GM18517 (cell line): ENCODE measurements around the gene MIOX.

Experiments used
- ATAC-seq: cut with Tn5 transposase; IDR thresholded peaks from one replicate; pipeline ENCODE4 v1.9.1; 2021; ENCODE audit warnings: mild to moderate bottlenecking, moderate library complexity; ENCODE audit not compliant: unreplicated experiment

MIOX gene

DNA sequence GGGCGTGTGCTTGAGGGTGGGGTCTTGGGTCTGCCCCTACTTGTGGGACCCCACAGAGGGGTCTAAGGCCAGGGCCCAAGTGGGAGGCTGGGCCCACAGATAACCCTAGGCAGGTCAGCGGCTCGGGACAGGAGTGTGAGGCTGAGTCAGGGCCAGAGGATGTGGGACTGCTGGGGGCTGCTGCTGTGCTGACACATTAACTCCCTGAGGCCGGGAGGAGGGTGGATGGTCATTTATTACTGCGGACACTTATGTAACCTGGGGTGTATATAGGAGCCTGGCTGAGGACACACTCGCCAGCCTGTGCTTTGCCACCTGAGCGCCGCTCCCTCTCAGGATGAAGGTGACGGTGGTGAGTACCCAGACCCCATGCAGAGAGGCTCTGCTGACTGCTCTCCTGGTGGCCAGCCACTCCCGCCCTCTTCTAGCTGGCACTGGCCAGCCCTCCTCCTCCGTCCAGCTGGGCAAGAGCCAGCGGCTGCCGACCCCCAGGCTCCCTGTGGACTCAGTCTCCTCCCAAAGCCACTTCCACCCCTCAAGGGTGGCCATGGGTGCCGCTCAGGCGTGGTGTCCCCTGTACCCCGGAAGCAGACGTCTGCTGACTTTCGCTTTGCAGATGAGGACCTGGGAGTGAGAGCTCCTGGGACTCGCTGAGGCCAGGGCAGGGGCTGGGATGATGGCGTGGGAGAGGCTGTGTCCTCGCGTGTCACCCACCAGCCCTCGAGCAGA lies at the start of gene MIOX:
TSS of gene MIOX (plus strand) at position 299 of the 729 bp plus-strand sequence. CDS start at position 338, 39 bp downstream.
- ATAC-seq, result no peak

DNA sequence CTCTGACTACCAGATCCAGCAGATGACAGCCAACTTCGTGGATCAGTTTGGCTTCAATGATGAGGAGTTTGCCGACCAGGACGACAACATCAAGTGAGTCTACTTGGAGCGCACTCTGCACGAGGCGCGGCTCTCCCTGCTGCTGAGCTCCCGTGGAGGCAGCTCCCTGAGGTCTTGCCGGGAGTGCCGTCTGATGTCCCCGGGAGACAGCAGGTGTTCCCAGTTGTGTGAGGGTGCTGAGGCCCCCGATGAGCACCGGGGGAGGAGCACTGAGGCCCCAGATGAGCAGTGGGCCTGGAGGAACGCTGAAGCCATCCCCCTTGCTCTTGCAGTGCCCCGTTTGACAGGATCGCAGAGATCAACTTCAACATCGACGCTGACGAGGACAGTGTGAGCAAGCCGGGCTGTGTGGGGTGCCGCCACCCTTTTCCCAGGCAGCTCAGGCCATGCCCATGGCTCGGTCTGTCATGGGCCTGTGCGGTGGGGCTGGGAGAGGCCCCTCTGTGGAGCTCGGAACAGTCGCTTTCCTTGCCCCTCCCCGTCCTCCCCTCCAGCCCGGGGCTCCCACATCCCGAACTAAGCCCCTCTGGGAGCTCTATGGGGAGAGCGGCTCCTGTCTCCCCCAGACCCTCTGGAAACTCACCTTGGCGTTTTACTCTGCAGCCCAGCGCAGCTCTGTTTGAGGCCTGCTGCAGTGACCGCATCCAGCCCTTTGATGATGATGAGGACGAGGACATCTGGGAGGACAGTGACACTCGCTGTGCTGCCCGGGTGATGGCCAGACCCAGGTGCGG lies 49.0 kb upstream of the MIOX start:
- ATAC-seq, result no peak

DNA sequence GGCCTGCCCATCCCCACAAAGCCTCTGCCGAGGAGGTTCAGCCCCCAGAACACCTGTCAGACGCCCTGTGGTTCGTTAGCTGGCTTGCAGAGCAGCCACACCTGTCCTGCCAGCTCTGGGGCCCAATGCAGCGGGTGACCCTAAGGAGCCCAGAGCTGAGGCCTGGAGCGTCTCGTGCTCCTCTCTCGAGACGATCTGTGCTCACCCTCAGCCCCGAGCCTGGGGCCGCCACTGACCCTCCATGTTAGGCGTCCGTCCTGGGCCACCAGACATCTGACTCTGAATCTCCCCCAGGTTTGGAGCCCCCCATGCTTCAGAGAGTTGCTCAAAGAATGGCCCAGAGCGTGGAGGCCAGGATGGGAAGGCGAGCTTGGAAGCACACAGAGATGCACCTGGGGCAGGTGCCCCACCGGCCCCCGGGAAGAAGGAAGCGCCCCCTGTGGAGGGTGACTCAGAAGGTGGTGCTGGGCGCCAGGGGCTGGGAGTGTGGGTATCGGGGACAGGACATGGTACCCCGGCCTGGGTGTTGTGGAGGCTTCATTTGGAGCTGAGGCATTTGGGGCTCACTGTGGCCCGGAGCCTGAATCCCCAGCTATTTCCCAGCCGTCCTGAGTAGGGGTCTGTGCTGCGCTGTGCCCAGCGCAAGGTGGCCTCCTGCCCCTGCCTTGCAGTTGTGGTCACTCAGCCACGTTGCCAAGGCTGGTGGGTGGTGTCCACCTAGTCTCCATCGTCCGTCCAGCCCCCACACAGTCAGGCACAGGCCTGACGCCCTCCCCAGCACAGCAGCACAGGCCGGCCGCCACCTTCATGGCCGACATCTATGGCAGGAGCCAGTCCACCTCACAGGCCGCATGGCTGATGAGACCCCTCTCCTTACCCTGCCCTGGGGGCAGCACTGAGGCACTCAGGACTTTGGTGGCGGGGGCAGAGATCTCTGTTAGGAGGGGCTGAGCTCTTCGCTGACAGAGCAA lies 48.1 kb upstream of the MIOX start:
- ATAC-seq, result no peak

DNA sequence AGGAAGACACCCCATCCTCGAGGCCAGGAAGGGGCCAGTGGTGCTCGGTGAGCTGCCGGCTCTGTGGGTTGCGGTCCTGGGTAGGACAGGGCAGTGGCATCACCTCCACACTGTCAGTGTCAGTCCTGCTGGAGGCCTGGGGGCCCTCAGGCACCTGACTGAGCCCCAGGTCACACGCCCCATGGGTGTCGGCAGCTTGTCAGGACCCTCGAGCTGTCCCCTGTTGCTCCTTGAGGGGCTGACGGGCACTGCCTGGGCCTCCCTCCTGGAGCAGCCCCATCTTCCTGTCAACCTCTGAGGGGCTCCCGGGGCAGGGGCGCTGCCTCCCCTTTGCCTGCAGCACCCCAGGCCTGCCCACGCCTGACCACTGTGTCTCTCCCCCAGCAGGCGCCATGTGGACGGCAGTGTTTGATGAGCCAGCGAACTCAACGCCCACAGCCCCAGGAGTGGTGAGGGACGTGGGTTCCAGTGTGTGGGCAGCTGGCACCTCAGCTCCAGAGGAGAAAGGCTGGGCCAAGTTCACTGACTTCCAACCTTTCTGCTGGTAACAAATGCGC lies 47.3 kb upstream of the MIOX start:
- no peak for ATAC-seq

DNA sequence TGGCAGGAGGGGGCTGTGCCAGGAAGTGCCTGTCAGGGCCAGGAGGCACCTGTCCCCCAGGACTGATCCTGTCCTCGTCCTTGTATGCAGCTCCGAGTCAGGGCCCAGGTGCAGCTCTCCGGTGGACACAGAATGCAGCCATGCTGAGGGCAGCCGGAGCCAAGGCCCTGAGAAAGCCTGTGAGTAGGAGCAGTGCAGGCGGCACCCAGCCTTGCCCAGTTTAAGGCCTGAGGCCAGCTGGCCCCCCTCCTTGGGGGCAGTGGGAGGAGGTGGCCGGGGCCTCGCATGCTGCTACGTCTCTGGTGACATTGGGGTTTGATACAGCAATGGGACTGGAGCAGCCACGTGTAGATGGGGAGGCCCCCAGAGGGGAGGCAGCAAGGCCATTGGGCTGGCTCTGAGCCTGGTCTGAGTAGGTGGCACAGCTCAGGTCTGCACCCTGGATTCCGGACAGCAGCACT lies 46.8 kb upstream of the MIOX start:
- no peak for ATAC-seq

DNA sequence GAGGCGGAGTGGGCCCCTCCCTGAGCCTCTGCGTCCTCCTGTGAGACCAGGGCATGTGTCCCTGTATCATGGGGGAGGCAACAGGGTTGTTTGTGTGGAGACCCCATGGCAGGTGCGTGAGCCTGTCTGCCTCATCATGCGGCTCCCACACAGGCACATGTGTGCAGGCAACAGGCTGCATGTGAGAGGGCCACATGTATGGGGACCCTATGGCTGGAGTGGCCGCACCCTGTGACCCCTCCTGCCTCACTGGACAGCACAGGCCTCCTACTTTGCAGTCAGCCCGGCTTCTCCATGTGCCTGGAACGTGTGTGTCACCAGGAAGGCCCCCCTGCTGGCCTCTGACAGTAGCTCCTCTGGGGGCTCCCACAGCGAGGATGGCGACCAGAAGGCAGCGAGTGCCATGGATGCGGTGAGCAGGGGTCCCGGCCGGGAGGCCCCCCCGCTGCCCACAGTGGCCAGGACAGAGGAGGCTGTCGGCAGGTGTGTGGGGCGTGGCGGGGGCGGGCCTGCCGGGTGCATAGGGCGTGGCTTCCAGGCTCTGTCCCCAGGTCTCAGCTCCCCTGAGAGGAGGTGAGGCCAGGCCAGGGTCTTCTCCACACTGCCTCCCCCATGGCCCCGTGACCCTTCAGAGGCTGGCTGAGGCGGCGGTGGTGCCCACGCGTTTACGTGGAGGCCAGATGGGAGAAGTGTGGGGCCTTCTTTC lies 46.0 kb upstream of the MIOX start:
- ATAC-seq, result no peak

DNA sequence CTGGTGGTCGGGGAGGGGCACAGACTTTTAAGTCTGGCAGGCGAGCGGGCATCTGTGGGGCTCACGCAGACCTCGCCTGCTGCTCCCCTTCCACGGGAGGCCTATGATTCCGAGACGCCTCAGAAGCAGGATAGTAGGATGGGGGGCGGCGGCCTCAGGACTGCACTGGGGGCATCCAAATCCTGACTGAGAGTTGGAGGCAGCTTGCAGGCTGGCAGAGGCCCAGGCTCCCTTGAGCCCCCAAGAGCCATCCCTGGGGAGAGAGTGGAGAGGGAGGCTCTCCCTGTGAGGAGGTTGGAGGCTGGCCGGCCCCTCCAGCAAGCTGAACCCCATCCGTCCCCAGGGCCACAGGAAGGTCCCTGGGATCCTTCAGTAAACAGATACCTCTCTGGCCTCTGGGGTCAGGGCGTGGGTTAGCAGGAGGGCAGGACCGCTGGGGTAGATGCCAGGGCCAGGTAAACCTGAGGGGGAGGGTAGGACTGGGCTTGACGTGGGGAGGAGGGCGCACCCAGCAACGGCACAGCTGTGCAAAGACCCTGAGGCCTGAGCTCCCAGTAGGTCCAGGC lies 45.1 kb upstream of the MIOX start:
- ATAC-seq, result no peak

DNA sequence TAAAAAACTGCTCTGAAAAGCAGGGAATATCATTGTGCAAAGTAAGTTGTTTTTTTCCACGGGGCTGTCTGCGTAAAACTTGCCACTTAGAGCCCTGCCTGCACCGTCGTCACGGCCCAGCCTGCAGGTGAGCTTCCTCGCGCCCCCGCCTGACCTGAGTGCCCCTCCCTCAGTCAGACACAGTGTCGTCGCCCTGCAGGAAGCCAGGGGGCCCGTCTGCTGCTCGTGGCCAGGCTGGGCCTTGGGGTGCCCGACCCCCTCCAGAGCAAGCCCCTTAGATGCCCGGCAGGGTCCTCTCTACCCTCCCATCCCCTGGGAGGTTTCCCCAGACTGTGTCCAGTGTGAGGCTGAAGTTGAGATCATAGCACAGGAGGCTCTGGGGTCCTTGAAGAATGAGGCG lies 43.5 kb upstream of the MIOX start:
- ATAC-seq, result no peak

DNA sequence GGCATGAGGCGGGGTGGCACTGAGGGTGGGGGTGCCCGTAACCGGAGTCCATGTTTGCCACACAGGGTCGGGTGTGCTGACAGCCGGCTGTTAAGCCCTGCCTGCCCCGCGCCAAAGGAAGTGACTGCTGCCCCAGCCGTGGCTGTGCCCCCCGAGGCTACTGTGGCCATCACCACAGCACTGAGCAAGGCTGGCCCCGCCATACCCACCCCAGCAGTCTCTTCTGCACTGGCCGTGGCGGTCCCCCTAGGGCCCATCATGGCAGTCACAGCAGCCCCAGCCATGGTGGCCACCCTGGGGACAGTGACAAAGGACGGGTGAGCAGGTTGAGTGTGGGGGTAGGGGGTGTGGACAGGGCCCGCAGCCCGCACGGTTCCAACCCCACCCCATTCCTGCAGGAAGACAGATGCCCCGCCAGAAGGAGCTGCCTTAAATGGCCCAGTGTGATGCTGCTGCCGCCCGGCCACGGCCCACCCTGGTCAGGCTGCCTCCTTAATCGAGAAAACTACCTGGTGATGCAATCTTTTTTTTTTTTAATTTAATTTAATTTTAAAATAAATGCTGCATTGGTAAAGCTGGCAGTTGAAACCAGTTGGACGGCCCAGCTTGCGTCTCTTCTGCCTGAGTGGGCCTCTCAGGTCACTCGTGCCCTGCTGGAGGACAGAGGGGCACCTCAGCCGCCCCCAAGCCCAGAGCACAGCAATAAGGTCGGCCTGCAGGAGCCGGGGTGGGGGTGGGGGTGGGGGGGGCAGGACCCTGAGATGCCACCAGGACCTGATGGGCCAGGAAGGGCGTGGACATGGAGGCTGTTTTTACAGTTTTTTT lies 42.6 kb upstream of the MIOX start:
- ATAC-seq, result no peak

DNA sequence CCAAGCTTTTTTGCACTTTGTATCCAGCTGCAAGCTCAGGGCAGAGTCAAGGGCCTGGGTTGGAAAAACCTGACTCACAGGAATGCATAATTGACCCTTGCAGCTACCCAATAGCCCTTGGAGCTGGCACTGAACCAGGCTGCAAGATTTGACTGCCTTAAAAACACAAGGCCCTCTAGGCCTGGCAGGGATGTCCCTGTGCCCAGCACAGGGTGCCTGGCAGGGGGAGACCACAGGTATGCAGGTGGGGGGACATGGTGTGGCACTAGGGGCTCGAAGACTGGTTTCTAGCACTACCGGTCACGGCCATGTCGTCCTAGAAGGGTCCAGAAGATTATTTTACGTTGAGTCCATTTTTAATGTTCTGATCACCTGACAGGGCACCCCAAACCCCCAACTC lies 42.0 kb upstream of the MIOX start:
- ATAC-seq, result no peak

DNA sequence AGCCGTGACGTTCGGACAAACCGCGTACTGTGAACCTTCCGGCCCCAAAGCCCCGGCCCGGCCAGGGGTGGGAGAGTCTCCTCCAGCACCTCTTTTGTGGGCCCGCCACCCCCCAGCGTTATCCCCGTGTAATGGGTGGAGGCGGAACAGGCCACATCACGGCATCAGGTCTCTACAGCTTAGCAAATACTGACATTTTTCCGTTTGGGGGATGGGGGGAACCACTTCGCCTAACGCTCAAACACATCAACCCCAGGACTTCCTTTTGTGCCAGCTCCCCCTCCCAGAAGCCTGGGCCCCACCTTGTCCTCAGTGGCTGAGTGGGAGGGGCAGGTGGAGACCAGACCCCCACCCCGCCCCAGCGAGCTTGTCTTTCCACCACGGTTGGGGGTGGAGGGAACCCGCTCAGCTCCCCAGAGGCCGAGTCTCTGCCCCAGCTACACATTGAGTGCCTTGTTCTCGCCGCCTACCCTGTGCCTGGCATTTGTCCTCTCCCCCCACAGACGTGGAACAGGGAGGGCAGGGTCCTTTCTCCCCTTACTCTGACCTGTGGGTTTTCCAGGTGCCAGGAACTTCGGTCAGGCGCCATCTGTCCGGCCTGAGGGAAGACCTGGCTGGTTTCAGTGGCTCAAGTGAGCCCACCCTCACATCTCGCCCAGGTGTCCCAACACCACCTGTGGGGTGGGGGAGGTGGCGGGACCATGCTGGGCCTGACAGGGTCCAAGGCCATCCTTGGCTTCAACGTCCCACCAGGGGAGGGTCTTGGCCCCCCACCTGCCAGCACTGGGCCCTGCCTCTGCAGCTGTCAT lies 41.4 kb upstream of the MIOX start:
- no peak for ATAC-seq

DNA sequence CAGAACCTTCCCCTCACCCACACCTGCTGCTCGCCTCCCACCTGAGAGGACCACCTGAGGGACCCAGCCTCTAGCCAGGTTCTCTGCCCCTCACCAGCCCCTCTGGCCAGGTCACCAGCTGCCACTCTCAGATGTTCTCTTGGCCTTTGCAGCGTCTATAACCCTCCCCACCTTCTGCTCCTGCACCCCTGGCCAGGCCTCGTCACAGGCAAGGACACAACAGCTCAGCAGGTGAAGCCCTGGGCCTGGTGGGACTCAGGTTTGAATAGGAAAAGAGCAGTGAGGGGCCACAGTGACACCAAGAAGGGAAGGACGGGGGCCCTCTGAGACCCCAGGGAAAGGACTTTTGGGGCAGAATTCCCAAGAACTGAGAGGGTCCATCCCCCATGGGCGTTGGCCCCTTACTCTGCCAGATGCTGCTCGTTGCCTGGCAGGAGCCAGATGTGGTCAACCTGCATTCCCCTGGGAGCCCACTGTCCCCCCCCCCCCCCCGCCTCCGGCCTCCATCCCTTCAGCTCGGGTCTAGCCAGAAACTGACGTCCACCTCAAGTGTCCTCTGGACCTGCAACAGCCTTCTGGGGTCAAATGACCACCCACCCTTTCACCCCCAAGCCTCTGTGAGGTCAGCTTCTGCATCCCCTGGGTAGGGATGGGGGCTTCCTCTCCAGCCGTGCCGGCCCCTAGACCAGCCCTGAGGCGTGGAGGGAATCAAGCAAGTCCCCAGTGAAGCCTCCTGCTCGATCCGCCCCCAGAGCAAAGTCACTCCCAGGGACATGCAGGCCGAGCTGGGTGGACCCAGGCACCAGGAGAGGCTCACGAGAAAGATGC lies 40.6 kb upstream of the MIOX start:
- no peak for ATAC-seq

DNA sequence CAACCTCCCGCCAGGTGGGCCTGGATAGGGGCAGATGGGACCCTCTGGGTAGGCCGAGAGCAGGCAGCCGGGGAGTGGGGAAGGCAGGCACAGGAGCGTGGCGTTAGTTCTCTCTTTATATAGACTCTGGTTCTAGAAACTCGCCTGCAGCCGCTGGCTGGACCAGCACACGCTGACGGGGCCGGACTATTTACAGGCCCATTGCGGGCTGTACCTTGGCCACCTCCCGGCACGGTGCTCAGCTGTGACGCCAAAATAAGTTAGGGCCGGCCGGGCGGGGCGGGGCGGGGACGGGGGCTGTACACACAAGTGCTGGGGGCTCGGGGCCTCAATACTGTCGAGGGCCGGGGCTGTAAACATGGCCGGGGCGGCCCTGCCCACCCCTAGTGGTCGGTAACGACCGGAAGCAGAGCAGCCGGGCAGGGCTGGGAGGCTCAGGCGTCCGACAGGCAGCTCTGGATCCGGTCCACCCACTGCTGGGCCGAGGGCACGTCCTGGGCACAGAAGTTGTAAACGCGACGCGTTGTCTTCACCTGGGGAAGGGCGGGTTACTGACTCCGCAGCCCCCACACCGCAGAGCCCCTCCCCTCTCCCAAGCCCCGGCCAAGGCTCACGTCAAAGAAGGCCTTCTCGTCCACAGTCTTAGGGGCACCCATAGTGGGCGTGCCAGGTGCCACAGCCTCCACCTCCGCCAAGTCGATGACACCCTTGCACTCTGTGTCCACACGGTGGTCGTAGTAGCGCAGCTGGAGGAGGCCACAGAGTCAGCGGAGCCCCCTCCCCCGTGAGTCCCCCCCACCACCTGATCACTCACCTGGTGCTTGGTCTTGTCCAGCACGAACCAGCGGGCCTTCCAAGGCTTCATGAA lies 39.7 kb upstream of the MIOX start:
- no peak for ATAC-seq

DNA sequence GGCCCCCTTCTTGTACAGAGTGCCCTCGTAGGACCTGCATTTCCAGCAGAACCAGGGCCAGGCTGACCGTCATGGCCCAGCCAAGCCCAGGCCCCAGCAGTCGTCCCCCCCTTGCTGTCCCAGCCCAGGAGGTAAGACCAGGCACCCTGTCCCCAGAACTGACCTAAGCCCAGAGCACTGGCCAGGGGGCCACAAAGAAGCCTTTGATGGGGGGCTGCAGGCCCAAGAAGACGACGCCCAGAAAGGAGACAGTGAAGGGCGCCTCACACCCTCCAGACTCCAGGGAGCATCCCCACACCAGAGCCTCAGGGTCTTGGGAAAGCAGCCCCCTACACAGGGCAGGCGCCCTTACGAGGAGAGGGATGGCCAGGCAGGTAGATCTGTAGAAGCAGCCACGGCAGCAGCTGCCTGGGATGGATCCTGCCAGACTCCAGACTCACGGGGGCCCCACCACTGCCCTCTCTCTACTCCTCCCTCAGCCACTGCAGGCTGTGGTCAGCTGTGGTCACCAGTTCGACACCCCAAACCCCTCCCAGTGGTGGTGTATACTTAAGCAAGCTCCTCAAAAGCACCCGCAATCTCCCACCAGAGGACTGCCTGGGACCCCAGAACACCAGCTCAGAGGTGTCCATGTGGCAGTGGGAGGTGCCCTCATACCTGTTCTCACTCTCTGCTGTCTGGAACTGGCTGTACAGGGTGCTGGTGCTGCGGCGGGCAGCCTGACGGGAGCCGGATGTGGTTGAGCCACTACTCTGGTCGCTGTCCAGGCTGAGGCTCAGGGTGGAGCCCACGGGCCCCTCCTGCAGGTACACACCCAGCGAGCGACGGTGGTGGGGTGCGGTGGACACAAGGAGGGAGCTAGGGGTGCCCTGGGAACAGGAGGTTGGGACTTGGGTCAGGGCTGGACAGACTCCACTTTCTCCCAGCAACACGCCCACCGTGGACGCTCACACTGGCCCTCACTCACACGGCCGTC lies 38.8 kb upstream of the MIOX start:
- ATAC-seq, result no peak

DNA sequence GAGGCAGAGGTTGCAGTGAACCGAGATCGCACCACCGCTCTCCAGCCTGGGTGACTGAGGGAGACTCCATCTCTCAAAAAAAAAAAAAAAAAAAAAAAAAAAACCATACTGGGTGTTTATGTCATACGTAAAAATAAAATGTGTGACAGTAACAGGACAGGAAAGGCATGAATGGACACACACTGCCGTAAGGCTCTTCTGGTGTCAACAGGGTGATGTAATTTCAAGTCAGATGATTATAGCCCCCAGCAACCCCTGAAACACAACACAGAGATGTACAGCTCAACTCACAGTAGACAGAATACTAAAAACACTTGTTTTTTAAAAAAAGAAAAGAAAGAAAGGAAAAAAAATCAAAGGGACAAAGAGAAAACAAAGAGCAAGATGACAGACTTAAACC lies 34.0 kb upstream of the MIOX start:
- ATAC-seq, result no peak
